HepG2 (cell line): ENCODE results near the gene PPP1R7.

Source experiments
- BRCA1 ChIP-seq: sonication (generic); formaldehyde crosslinking; IDR thresholded peaks from 2 replicates; pipeline ENCODE4 v1.4.0; 2020; ENCODE audit warnings: missing genetic modification reagents
- CTCF ChIP-seq: sonication (generic); formaldehyde crosslinking; IDR thresholded peaks from 2 replicates; pipeline ENCODE4 v1.5.0; 2020; ENCODE audit warnings: mild to moderate bottlenecking, missing genetic modification reagents, moderate library complexity
- EED ChIP-seq: sonication (generic); formaldehyde crosslinking; IDR thresholded peaks from 2 replicates; pipeline ENCODE4 v1.5.0; 2020; ENCODE audit warnings: mild to moderate bottlenecking, missing genetic modification reagents
- MAX ChIP-seq: IDR thresholded peaks from 2 replicates; pipeline ENCODE4 v1.6.1; 2012; ENCODE audit warnings: inconsistent platforms
- POLR2A ChIP-seq, 2 experiments: IDR thresholded peaks; 2 replicates each; pipeline ENCODE4 v1.6.1; 2011; ENCODE audit warnings: low read depth in 2 of 2, low read length in 2 of 2, mild to moderate bottlenecking in 1 of 2, moderate library complexity in 1 of 2; ENCODE audit not compliant: insufficient read depth in 1 of 2
- SP1 ChIP-seq, 2 experiments: fragments of 450-650 bp in 1 of 2; sonication (generic) in 1 of 2; formaldehyde crosslinking in 1 of 2; IDR thresholded peaks; 2 replicates each; pipeline versions ENCODE4 v1.4.0 to v1.6.1; 2016 to 2020; ENCODE audit warnings: missing genetic modification reagents in 1 of 2
- SUZ12 ChIP-seq: fragments of 150-350 bp; IDR thresholded peaks from 2 replicates; pipeline ENCODE4 v1.6.1; 2014; ENCODE audit warnings: low read depth, low read length
- TP53 ChIP-seq: sonication (generic); formaldehyde crosslinking; conservative IDR thresholded peaks from 2 replicates; pipeline ENCODE4 v1.4.0; 2020; ENCODE audit warnings: missing genetic modification reagents
- UBTF ChIP-seq: sonication (generic); formaldehyde crosslinking; IDR thresholded peaks from 2 replicates; pipeline ENCODE4 v1.4.0; 2020; ENCODE audit warnings: mild to moderate bottlenecking, missing genetic modification reagents
- ZNF432 ChIP-seq: sonication (generic); formaldehyde crosslinking; IDR thresholded peaks from 2 replicates; pipeline ENCODE4 v1.5.0; 2020; ENCODE audit warnings: missing genetic modification reagents, mild to moderate bottlenecking, borderline replicate concordance
- ZNF709 ChIP-seq: sonication (generic); formaldehyde crosslinking; IDR thresholded peaks from 2 replicates; pipeline ENCODE4 v1.5.0; 2020; ENCODE audit warnings: mild to moderate bottlenecking, missing genetic modification reagents
- ZNF713 ChIP-seq: sonication (generic); formaldehyde crosslinking; IDR thresholded peaks from 2 replicates; pipeline ENCODE4 v1.4.0; 2020; ENCODE audit warnings: mild to moderate bottlenecking, missing genetic modification reagents
- TF ChIP-seq, protein P1 (sequence below): sonication (generic); formaldehyde crosslinking; IDR thresholded peaks from 2 replicates; pipeline ENCODE4 v1.5.0; 2020; ENCODE audit warnings: mild to moderate bottlenecking, missing genetic modification reagents, borderline replicate concordance

DNA sequence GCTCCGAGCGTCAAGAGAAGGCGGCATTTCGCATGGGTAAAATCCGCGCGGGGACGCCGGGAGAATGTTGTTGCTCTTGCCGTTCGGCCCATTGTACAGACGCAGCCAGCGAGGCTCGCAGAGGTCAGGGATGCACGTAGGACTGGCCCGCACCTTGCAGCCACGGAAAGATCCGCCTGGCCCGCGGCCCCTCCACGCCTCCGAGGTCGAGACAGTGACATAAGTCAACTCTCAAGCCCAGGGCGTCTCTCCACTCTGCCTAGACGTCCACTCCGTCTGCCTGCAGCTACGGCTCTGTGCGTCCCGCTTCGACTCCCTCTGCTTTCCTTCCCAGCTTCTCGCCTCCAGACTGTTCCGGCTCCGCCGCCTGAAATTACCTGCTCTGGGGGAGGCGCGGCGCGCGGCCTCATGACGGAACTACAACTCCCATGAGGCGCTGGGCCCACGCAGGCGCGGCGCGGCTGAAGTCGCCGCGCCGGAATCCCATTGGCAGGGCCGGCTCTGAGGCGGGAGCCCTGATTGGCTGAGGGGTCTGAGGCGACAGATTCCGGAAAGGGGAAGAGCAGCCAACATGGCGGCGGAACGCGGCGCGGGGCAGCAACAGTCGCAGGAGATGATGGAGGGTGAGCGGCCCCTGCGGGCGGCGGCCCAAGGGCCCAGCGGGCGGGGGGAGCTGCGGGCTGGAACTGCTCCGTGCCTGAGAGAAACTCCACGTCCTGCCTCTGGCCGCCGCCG lies at the start of gene PPP1R7:
- TF ChIP-seq BRCA1 (CRISPR knock-in tag) (no peak), MAX (peak; percentile 68), POLR2A (IDR thresholded peaks at IDR 0.05; ENCODE audit: insufficient read depth in 1 of 2, low read depth in 2 of 2, low read length in 2 of 2) (peak; percentile 72 to 90), ZNF432 (no peak), CTCF (CRISPR knock-in tag) (peak; percentile 70), ZNF713 (0 out of 2 replicates have a peak, but pooled peaks have one; percentile 40), UBTF (CRISPR knock-in tag) (peak; percentile 71; the same call in 1 of the 2 replicates), EED (CRISPR knock-in tag) (0 out of 2 replicates have a peak, but pooled peaks have one; percentile 77), SUZ12 (peak; percentile 82), ZNF709 (no peak), SP1 (IDR thresholded peaks at IDR 0.05) (no peak), SP1 (CRISPR knock-in tag; IDR thresholded peaks at IDR 0.05) (no peak; the same call in none of the 2 replicates), TP53 (CRISPR knock-in tag) (peak; percentile 46; the same call in 1 of the 2 replicates)
- TF ChIP-seq, protein P1, sequence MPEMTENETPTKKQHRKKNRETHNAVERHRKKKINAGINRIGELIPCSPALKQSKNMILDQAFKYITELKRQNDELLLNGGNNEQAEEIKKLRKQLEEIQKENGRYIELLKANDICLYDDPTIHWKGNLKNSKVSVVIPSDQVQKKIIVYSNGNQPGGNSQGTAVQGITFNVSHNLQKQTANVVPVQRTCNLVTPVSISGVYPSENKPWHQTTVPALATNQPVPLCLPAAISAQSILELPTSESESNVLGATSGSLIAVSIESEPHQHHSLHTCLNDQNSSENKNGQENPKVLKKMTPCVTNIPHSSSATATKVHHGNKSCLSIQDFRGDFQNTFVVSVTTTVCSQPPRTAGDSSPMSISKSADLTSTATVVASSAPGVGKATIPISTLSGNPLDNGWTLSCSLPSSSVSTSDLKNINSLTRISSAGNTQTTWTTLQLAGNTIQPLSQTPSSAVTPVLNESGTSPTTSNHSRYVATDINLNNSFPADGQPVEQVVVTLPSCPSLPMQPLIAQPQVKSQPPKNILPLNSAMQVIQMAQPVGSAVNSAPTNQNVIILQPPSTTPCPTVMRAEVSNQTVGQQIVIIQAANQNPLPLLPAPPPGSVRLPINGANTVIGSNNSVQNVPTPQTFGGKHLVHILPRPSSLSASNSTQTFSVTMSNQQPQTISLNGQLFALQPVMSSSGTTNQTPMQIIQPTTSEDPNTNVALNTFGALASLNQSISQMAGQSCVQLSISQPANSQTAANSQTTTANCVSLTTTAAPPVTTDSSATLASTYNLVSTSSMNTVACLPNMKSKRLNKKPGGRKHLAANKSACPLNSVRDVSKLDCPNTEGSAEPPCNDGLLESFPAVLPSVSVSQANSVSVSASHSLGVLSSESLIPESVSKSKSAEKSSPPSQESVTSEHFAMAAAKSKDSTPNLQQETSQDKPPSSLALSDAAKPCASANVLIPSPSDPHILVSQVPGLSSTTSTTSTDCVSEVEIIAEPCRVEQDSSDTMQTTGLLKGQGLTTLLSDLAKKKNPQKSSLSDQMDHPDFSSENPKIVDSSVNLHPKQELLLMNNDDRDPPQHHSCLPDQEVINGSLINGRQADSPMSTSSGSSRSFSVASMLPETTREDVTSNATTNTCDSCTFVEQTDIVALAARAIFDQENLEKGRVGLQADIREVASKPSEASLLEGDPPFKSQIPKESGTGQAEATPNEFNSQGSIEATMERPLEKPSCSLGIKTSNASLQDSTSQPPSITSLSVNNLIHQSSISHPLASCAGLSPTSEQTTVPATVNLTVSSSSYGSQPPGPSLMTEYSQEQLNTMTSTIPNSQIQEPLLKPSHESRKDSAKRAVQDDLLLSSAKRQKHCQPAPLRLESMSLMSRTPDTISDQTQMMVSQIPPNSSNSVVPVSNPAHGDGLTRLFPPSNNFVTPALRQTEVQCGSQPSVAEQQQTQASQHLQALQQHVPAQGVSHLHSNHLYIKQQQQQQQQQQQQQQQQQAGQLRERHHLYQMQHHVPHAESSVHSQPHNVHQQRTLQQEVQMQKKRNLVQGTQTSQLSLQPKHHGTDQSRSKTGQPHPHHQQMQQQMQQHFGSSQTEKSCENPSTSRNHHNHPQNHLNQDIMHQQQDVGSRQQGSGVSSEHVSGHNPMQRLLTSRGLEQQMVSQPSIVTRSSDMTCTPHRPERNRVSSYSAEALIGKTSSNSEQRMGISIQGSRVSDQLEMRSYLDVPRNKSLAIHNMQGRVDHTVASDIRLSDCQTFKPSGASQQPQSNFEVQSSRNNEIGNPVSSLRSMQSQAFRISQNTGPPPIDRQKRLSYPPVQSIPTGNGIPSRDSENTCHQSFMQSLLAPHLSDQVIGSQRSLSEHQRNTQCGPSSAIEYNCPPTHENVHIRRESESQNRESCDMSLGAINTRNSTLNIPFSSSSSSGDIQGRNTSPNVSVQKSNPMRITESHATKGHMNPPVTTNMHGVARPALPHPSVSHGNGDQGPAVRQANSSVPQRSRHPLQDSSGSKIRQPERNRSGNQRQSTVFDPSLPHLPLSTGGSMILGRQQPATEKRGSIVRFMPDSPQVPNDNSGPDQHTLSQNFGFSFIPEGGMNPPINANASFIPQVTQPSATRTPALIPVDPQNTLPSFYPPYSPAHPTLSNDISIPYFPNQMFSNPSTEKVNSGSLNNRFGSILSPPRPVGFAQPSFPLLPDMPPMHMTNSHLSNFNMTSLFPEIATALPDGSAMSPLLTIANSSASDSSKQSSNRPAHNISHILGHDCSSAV (CRISPR knock-in tag), result no peak
